GM12892 (cell line): ENCODE results near the gene CRTC3.

ENCODE experiments used
- DNase-seq: peaks from one replicate; pipeline ENCODE4 v3.0.0; 2011; ENCODE audit not compliant: insufficient read length
- FAIRE-seq: peaks from 2 replicates; lab custom pipeline; 2011; peaks lifted over from hg19 to GRCh38; lab: Jason Lieb, UNC
- POLR2A ChIP-seq: IDR thresholded peaks from 2 replicates; pipeline ENCODE4 v1.6.1; 2011; ENCODE audit warnings: low read depth, low read length, control low read depth
- POLR2AphosphoS5 ChIP-seq: IDR thresholded peaks from 2 replicates; pipeline ENCODE4 v1.6.1; 2011; ENCODE audit warnings: low read depth, low read length, control low read depth
- TAF1 ChIP-seq: IDR thresholded peaks from 2 replicates; pipeline ENCODE4 v1.6.1; 2011; ENCODE audit warnings: low read depth, mild to moderate bottlenecking, control low read depth, low read length, borderline replicate concordance

Gene CRTC3

GRCh38 chr15:90691982-90692773 lies 162.5 kb downstream of the CRTC3 start:
- DNase-seq: no peak
- TF ChIP-seq POLR2A (peak; percentile 59; the same call in 1 of the 2 replicates), TAF1 (no peak), POLR2AphosphoS5 (peak; percentile 43; the same call in 1 of the 2 replicates)
- peak; percentile 67 for FAIRE-seq
